ENCODE results near the gene DIO3.
"Not testable (repeated sequence)": the region's sequence is repeated elsewhere in the genome, so short reads cannot be mapped to it uniquely, and the experiment has no call there.

Gene DIO3

GRCh38 chr14:101540481-101541462 lies 20.5 kb upstream of the DIO3 start:
- in situ Hi-C loops (cut with MboI; ENCODE audit: low sequenced_read_pairs) = no loop called here

GRCh38 chr14:101542391-101542790 lies 18.9 kb upstream of the DIO3 start:
- in situ Hi-C loops (cut with MboI; ENCODE audit: low sequenced_read_pairs) = no loop called here

- in situ Hi-C loops (cut with MboI; ENCODE audit: low sequenced_read_pairs) = no loop called here
These were observed 17.5 kb upstream of the DIO3 start for GRCh38 chr14:101543814-101544213.

DNA sequence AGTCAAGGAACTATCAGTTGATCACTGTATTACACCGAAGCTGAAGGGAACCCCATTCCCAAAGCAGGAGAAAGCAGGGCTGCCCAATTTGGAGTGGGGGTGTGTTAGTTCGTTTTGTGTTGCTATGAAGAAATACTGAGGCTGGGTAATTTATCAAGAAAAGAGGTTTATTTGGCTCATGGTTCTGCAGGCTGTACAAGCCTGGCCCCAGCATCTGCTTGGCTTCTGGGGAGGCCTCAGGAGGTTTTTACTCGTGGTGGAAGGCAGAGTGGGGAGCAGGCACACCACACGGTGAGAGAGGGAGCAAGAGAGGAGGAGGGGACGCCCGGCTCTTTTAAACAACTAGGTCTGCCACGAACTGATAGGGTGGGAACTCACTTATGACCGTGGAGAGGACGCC lies 16.7 kb upstream of the DIO3 start:
- in situ Hi-C loops (cut with MboI; ENCODE audit: low sequenced_read_pairs) = no loop called here

GRCh38 chr14:101546706-101547105 lies 14.6 kb upstream of the DIO3 start:
- in situ Hi-C loops (cut with MboI; ENCODE audit: low sequenced_read_pairs) = no loop called here

DNA sequence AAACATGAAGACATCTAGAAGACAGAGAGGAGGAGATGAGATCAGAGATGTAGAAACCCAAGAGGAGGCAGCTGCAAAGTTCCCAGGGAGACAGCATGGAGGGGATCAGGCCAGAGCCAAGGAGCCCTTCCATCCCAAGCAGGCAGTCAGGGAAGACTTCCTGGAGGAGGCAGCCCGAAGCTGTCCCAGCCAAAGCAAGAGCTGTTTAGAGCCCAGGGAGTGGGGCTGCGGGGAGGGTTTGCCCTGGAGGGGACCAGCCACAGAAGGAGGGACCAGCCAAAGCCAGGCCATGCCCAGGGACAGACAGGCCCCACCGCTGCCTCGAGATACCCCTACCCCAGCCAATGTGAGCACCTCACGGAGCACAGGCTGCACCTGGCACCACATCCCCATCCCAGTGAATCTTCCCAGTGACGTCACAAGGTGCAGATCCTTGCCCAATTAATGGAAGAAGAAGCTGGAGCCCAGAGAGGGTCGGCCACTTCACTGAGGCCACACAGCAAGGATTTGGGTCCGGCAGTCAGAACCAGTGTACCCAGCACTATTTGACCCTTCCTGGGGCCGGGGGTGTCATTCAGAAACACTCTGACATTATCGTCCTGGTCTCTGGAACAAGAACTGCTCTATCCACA lies 14.1 kb upstream of the DIO3 start:
- in situ Hi-C loops (cut with MboI; ENCODE audit: low sequenced_read_pairs) = no loop called here

DNA sequence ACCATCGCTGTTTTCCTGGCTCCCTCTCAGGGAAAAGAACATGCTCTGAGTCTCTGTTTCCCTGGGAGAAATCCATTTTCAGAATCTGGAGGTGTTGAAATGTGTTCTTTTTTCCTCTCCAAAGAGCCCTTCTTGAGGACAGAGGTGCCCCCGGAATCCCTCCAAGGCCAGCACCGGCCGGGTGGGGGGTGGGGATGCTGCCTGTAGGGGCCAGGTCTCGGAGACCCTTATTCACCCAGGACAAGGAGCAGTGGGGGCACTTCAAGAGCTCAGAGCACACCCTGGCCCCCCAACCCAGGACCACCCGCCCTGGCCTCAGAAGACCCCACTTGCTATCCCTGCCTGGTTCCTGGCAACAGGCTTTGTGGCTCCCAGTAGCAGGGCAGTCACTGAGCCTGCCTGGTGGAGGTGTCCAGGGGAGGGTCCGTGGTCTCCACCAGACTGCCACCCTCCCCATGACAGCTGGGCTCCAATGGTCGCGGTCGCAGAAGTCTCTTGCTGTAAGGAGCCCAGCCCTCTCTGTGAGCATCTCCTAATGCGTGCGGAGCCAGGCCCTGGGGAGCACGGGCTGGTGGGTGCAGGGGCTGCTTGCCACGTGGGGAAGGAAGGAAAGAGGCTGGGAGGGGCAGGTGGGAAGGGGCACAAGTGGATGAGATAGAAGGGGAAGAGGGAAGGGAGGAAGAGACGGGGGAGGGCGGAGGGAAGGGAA lies 13.2 kb upstream of the DIO3 start:
- in situ Hi-C loops (cut with MboI; ENCODE audit: low sequenced_read_pairs) = no loop called here

DNA sequence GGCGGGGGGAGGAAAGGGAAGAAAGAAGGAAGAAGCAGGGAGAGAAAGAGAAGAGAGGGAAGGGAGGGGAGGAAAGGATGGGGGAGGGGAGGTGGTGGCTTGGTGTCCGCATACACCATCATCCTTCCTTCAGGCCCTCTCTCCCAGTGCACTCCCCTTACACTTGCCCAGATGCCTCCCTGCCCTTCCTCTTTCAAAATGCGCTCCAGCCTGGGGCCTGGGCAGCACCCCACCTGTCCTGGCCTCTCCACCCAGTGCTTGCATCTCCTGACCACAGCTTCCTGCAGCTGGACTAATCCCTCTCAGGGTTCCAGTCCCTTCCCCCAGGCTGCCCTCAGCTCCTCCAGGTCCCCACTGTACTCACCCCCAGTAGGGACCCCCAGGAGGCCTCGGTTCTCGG lies 12.6 kb upstream of the DIO3 start:
- in situ Hi-C loops (cut with MboI; ENCODE audit: low sequenced_read_pairs) = no loop called here

- in situ Hi-C loops (cut with MboI; ENCODE audit: low sequenced_read_pairs) = no loop called here
These were observed 12.1 kb upstream of the DIO3 start for GRCh38 chr14:101549154-101549553.

- in situ Hi-C loops (cut with MboI; ENCODE audit: low sequenced_read_pairs) = not testable (repeated sequence)
These were observed 10.9 kb upstream of the DIO3 start for GRCh38 chr14:101550202-101550912.

- in situ Hi-C loops (cut with MboI; ENCODE audit: low sequenced_read_pairs) = no loop called here
These were observed 9.3 kb upstream of the DIO3 start for GRCh38 chr14:101551729-101552595.

DNA sequence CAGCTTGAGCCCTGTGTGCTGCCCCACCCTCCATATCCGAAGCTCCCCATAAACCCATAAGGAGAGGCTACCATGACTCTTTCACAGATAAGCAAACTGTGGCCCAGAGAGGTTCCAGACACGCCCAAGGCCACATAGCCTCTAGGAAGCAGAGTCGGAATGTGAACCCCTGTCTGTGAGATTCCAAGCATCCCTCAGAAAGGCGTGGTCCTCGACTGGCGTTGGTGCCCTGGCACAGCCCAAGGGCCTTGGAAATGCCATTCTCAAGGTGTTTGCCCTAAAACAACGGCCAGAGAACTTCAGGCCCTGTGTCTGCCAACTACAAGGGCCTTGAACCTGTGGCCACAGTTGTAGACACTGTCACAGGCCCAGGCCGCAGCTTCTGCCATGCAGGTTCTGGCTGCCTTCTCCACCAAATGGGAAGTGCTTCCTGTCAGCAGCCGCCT lies 8.5 kb upstream of the DIO3 start:
- in situ Hi-C loops (cut with MboI; ENCODE audit: low sequenced_read_pairs) = no loop called here

DNA sequence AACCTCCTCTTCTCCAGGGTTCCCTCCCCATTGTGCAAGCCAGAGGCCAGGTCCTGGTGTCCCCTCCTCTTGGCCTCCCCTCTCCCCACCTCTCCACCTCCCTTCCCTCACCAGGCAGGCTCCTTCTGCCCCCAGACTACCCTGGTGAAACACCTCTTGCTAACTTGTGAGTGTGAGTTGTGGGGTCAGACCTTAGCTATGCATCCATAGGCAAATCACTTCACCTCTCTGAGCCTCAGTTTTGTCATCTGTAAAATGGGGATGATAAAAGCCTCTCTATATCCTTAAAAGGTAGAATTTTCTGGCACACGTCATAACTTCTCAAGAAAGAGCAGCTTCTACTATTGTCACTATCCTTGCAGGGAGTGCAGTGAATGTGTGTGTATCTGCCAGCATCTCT lies 7.9 kb upstream of the DIO3 start:
- in situ Hi-C loops (cut with MboI; ENCODE audit: low sequenced_read_pairs) = no loop called here

GRCh38 chr14:101553931-101554330 lies 7.4 kb upstream of the DIO3 start:
- in situ Hi-C loops (cut with MboI; ENCODE audit: low sequenced_read_pairs) = no loop called here

DNA sequence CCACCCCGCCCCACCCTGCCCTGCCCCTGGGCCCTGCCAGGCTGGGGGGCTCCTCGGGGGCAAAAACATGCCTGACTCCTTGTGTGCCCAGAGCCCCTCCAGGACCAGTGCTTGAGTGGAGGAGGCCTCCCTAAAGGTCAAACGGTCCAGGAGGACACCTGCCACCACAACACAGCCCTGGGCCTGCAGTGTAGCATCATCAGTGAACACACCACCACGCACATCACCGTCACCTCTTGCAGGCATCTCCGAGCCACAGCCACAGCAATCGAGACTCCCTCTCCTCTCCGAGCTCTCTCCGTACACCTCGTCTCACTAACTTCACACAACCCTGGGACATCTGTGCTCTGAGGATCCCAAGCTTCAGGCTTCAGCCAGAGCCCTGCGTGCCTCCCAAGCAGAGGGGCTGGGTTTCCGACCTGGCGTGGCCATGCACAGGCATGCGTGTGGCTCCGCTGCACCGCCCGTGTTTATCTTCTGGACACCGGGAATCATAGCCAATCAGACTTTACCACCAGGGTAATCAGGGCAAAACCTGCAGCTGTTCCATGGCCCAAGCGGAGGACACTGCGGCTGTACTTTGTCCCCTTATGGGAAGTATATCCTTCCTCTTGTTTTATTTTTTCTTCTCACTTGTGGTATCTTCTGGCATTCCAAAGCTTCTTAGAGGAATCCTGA lies 6.2 kb upstream of the DIO3 start:
- in situ Hi-C loops (cut with MboI; ENCODE audit: low sequenced_read_pairs) = no loop called here

GRCh38 chr14:101555669-101556043 lies 5.6 kb upstream of the DIO3 start:
- in situ Hi-C loops (cut with MboI; ENCODE audit: low sequenced_read_pairs) = not testable (repeated sequence)

- in situ Hi-C loops (cut with MboI; ENCODE audit: low sequenced_read_pairs) = no loop called here
These were observed 5.2 kb upstream of the DIO3 start for GRCh38 chr14:101556131-101556530.

DNA sequence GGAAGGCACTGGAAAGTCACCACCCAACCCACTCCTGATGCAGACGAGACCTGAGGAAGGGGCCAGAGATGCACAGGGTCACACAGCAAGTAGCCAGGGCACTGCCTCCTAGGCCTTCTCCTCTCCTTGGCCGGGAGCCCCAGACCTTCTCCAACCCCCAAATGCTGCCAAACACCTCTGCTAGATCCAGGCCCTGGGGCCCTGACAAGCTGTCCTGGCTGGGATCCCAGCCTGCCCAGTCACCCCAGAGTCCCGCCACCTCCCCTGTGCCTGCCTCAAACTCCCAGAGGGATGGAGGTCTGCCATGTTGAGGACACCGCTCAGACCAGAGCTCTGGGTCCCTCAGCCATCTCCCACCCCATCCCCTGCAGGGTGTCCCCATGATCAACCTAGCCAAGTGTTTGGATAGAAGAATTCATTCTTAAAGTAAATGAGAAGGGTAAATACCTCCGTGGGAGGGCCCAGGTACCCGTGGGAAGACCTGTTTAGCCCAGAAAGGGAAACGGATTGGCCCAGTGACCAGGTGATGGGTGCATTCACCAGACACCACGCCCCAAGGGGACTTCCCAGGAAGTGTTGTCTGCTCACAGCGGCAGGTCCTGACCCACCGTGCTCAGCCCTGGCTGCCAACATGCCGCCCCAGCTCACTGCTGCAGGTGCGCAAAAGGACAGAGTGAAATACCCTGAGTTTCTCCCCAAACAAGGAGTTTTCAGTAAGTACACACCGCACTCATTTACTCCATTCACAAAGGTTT lies 4.6 kb upstream of the DIO3 start:
- in situ Hi-C loops (cut with MboI; ENCODE audit: low sequenced_read_pairs) = no loop called here

GRCh38 chr14:101557321-101557695 lies 4.0 kb upstream of the DIO3 start:
- in situ Hi-C loops (cut with MboI; ENCODE audit: low sequenced_read_pairs) = no loop called here

Measured in HL-60/S4 (cell line).